SK-N-MC (cell line): ENCODE results near the gene SHROOM1.

Experiments used
- EZH2 ChIP-seq: fragments of 200-600 bp; sonication (generic); IDR thresholded peaks from one replicate; pipeline ENCODE4 v1.6.1; 2017; ENCODE audit warnings: antibody characterized with exemption
- POLR2AphosphoS5 ChIP-seq: IDR thresholded peaks from 2 replicates; pipeline ENCODE4 v1.6.1; 2012; ENCODE audit warnings: mild to moderate bottlenecking, low read depth, low read length, borderline replicate concordance

GRCh38 chr5:132830436-132831094 lies at the start of gene SHROOM1:
- no peak for TF ChIP-seq EZH2
- TF ChIP-seq POLR2AphosphoS5, result no peak
